ENCODE results near the gene RAPH1.

The RAPH1 gene

DNA sequence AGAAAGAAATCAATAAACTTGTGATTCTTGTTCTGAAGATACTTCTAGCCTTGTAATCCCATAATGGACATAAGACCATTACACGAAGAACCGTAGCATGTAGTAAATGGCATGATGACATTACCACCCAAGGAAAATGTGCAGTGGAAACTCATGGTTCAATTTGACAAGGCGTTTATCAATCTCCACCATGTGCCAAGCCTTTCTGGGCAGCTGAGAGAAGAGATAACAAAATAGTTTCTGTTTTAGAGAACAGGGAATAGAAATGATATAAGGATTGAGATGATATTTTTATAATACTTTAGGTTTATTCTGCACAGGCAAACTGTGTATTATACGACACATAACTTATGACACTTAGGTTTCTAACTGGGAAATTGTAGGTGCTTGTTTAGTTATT is 187.7 kb downstream of the RAPH1 start:
- DNase-seq = no peak

DNA sequence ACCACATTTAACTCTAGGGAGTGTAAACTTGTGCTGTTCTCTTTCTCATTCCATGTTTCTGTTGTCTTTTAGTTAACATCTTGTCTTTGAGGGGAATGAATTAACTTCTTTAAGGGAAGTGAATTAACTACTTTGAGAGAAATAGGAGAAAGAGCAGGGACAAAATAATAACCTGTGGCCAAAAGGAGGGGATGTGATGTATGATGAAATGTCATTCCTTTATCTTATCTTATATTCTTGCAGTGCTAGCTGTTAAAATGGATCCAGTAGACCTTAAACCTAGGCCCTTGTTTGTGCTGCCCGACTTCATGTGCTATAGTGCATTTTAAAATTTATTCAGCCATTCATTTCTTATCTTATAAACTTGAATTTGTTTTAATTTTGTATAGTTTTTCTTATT is 188.5 kb downstream of the RAPH1 start:
- DNase-seq = no peak

DNA sequence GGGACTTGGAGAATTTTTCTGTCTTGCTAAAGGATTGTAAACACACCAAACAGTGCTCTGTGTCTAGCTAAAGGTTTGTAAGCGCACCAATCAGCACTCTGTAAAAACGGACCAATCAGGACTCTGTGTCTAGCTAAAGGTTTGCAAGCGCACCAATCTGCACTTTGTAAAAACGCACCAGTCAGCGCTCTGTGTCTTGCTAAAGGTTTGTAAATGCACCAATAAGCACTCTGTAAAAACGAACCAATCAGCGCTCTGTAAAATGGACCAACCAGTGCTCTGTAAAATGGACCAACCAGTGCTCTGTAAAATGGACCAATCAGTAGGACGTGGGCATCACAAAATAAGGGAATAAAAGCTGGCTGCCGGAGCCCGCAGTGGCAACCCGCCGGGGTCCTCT is 190.4 kb downstream of the RAPH1 start:
- DNase-seq = no peak
